Sigmoid colon (tissue), 4 donors: ENCODE measurements around the gene OR7A5.

Experiments
- CTCF ChIP-seq, 4 experiments: fragments of 450-650 bp in 3 of 4; fragments of 200-600 bp in 1 of 4; IDR thresholded peaks; one replicate each; pipeline ENCODE4 v1.5.1; 2016 to 2019; ENCODE audit warnings: antibody characterized with exemption in 4 of 4, mild to moderate bottlenecking in 3 of 4, moderate library complexity in 2 of 4
- EP300 ChIP-seq, 4 donors: sonication (generic); formaldehyde crosslinking; IDR thresholded peaks; one replicate each; pipeline ENCODE4 v1.6.1; 2017; ENCODE audit warnings: antibody characterized with exemption in 4 of 4
- POLR2A ChIP-seq, 2 donors: fragments of 450-650 bp; IDR thresholded peaks; one replicate each; pipeline ENCODE4 v1.6.1; 2016; ENCODE audit warnings: antibody characterized with exemption in 2 of 2, mild to moderate bottlenecking in 2 of 2, moderate library complexity in 2 of 2
- POLR2AphosphoS5 ChIP-seq, 4 donors: sonication (generic); formaldehyde crosslinking; IDR thresholded peaks; one replicate each; pipeline ENCODE4 v1.6.1; 2017; ENCODE audit warnings: antibody characterized with exemption in 4 of 4

GRCh38 chr19:14804765-14805164, 30.2 kb downstream of the OR7A5 start:
- TF ChIP-seq CTCF (IDR thresholded peaks at IDR 0.05) = no peak
- no peak for TF ChIP-seq POLR2A (IDR thresholded peaks at IDR 0.05)
- no peak for TF ChIP-seq POLR2AphosphoS5 (IDR thresholded peaks at IDR 0.05)
- no peak for TF ChIP-seq EP300 (IDR thresholded peaks at IDR 0.05)
